ENCODE data around the gene NT5C2. TPM values are rescaled to one million over a fixed set of nuclear protein-coding genes. Genes with fewer than 3 reads are reported as not detected.

The NT5C2 gene
- total and polyA plus RNA-seq, 2 donors (not counting 1 experiment from before 2014, with no cell fraction given): 38.6 to 80.8 TPM

- Mint-ChIP-seq H3K4me1 (no peaks in the 10 kb centered on the region), H3K4me3 (no peak overlapping the region), H3K9me3 (ENCODE audit: insufficient read depth) (no peaks in the 10 kb centered on the region), H3K27ac (no peak overlapping the region), H3K27me3 (peaks cover 6% of the 10 kb centered on the region)
- Histone ChIP-seq H3K79me2 (ENCODE audit: control insufficient read depth, insufficient read depth, low read length) (no peaks in the 10 kb centered on the region), H4K20me1 (ENCODE audit: control insufficient read depth, insufficient read depth, low read length, poor library complexity, severe bottlenecking) (no peaks in the 10 kb centered on the region), H3K4me3 (ENCODE audit: control extremely low read depth in 1 of 5, extremely low read depth in 1 of 5, insufficient read depth in 1 of 5, low read depth in 2 of 5, low read length in 4 of 5) (no peak overlapping the region), H2AFZ (ENCODE audit: insufficient read depth, low read depth, low read length, poor library complexity, severe bottlenecking) (no peak overlapping the region), H3K27me3 (replicated peaks in 1 of 4; ENCODE audit: control extremely low read depth in 1 of 4, control insufficient read depth in 3 of 4, insufficient read depth in 4 of 4, low read length in 3 of 4) (no peaks in the 10 kb centered on the region), H3K4me1 (ENCODE audit: control insufficient read depth in 2 of 2, insufficient read depth in 2 of 2, low read length in 2 of 2) (no peaks in the 10 kb centered on the region), H3K36me3 (replicated peaks in 1 of 2; ENCODE audit: control extremely low read depth in 1 of 2, control insufficient read depth in 1 of 2, extremely low read depth in 1 of 2, insufficient read depth in 2 of 2, low read length in 1 of 2) (no peaks in the 10 kb centered on the region), H3K27ac (ENCODE audit: low read length in 2 of 2) (no peak overlapping the region), H3K9me3 (ENCODE audit: control extremely low read depth in 1 of 3, control insufficient read depth in 2 of 3, insufficient read depth in 1 of 3, low read length in 2 of 3) (peaks cover 0 to 3% (median 0%) of the 10 kb centered on the region in 3 donors), H3K9ac (ENCODE audit: low read length) (no peak overlapping the region), H3K4me2 (replicated peaks; ENCODE audit: low read depth, low read length, poor library complexity, severe bottlenecking) (no peak overlapping the region)
- ATAC-seq (ENCODE audit: low read depth): no peak
- ChIA-PET POLR2A (no interaction called here), CTCF (no interaction called here)
- intact Hi-C loops (cut with micrococcal nuclease): no loop called here
- TF ChIP-seq CTCF (IDR thresholded peaks at IDR 0.05): no peak
- no peak for TF ChIP-seq EZH2 (IDR thresholded peaks at IDR 0.05; ENCODE audit: borderline replicate concordance, insufficient read depth, low read depth, low read length, poor library complexity, severe bottlenecking)
- WGBS (ENCODE audit: insufficient coverage): 67% methylated on average over 3 of the region's 7 CpGs
- no peak for DNase-seq
Observed at GRCh38 chr10:103202319-103202718, 9.2 kb upstream of the NT5C2 start.

- intact Hi-C loops (cut with micrococcal nuclease): no loop called here
- no peak overlapping the region for H3K27ac Mint-ChIP-seq
- no peaks in the 10 kb centered on the region for H3K9me3 Mint-ChIP-seq (ENCODE audit: insufficient read depth)
Observed at GRCh38 chr10:103199488-103199887, 6.4 kb upstream of the NT5C2 start.

More at GRCh38 chr10:103199488-103199887, 6.4 kb upstream of the NT5C2 start:
- Histone ChIP-seq H3K27ac (ENCODE audit: low read length in 2 of 2) (no peak overlapping the region), H2AFZ (ENCODE audit: insufficient read depth, low read depth, low read length, poor library complexity, severe bottlenecking) (no peak overlapping the region), H3K4me2 (replicated peaks; ENCODE audit: low read depth, low read length, poor library complexity, severe bottlenecking) (no peak overlapping the region), H3K27me3 (replicated peaks in 1 of 4; ENCODE audit: control extremely low read depth in 1 of 4, control insufficient read depth in 3 of 4, insufficient read depth in 4 of 4, low read length in 3 of 4) (no peaks in the 10 kb centered on the region), H3K9ac (ENCODE audit: low read length) (no peak overlapping the region), H3K4me1 (ENCODE audit: control insufficient read depth in 2 of 2, insufficient read depth in 2 of 2, low read length in 2 of 2) (no peaks in the 10 kb centered on the region), H3K79me2 (ENCODE audit: control insufficient read depth, insufficient read depth, low read length) (no peaks in the 10 kb centered on the region), H3K9me3 (ENCODE audit: control extremely low read depth in 1 of 3, control insufficient read depth in 2 of 3, insufficient read depth in 1 of 3, low read length in 2 of 3) (no peaks in the 10 kb centered on the region), H3K36me3 (replicated peaks in 1 of 2; ENCODE audit: control extremely low read depth in 1 of 2, control insufficient read depth in 1 of 2, extremely low read depth in 1 of 2, insufficient read depth in 2 of 2, low read length in 1 of 2) (no peaks in the 10 kb centered on the region), H4K20me1 (ENCODE audit: control insufficient read depth, insufficient read depth, low read length, poor library complexity, severe bottlenecking) (no peaks in the 10 kb centered on the region), H3K4me3 (ENCODE audit: control extremely low read depth in 1 of 5, extremely low read depth in 1 of 5, insufficient read depth in 1 of 5, low read depth in 2 of 5, low read length in 4 of 5) (no peak overlapping the region)
- Mint-ChIP-seq H3K4me3 (no peak overlapping the region), H3K27me3 (no peaks in the 10 kb centered on the region), H3K4me1 (no peaks in the 10 kb centered on the region)
- WGBS (ENCODE audit: insufficient coverage): no CpG with 5 or more reads among the region's 1 CpG
- POLR2A ChIA-PET: no interaction called here
- TF ChIP-seq CTCF (IDR thresholded peaks at IDR 0.05): no peak
- no peak for TF ChIP-seq EZH2 (IDR thresholded peaks at IDR 0.05; ENCODE audit: borderline replicate concordance, insufficient read depth, low read depth, low read length, poor library complexity, severe bottlenecking)
- CTCF ChIA-PET: interaction anchor here (0.7 kb wide), 1 partner anchor 33 kb away, joined by 3 read pairs; no protein-coding TSS in a partner anchor
- DNase-seq: no peak
- no peak for ATAC-seq (ENCODE audit: low read depth)

All from B cell (primary cell).